RWPE2 (cell line): ENCODE data around the gene NAT14.
"Not testable (repeated sequence)": the region's sequence is repeated elsewhere in the genome, so short reads cannot be mapped to it uniquely, and the experiment has no call there.

Source experiments
- ATAC-seq: fragments of 200-7000 bp; cut with Tn5 transposase; 3 replicates; pipeline ENCODE4 v1.9.1; 2021; ENCODE audit warnings: low read depth
- DNase-seq: peaks from one replicate; pipeline ENCODE4 v3.0.0-alpha.2; 2020; ENCODE audit warnings: low spot score
- H3K27ac ChIP-seq: fragments of 450-650 bp; 2 replicates; pipeline ENCODE4 v1.5.1; 2017; ENCODE audit warnings: mild to moderate bottlenecking; ENCODE audit not compliant: poor library complexity, severe bottlenecking
- H3K27me3 ChIP-seq: fragments of 250-450 bp; sonication (Bioruptor Pico); 2 replicates; pipeline ENCODE4 v1.5.1; 2021; ENCODE audit warnings: mild to moderate bottlenecking, moderate library complexity; ENCODE audit not compliant: insufficient read depth, poor library complexity, severe bottlenecking
- H3K36me3 ChIP-seq: fragments of 250-450 bp; sonication (Bioruptor Pico); 2 replicates; pipeline ENCODE4 v1.5.1; 2020; ENCODE audit warnings: low read depth, mild to moderate bottlenecking, moderate library complexity
- H3K4me1 ChIP-seq: fragments of 250-450 bp; sonication (Bioruptor Pico); 2 replicates; pipeline ENCODE4 v1.5.1; 2021; ENCODE audit warnings: mild to moderate bottlenecking, moderate library complexity; ENCODE audit not compliant: insufficient read depth, poor library complexity, severe bottlenecking
- H3K4me3 ChIP-seq: fragments of 250-450 bp; sonication (Bioruptor Pico); 2 replicates; pipeline ENCODE4 v1.5.1; 2021; ENCODE audit warnings: mild to moderate bottlenecking, moderate library complexity; ENCODE audit not compliant: severe bottlenecking
- H3K9me3 ChIP-seq: fragments of 250-450 bp; sonication (Bioruptor Pico); 2 replicates; pipeline ENCODE4 v1.5.1; 2021; ENCODE audit warnings: mild to moderate bottlenecking, moderate library complexity; ENCODE audit not compliant: severe bottlenecking
- TF ChIP-seq, protein P1 (sequence below): fragments of 450-650 bp; IDR thresholded peaks from one replicate; pipeline ENCODE4 v1.5.1; 2017; ENCODE audit warnings: mild to moderate bottlenecking, moderate library complexity; ENCODE audit not compliant: poor library complexity, severe bottlenecking

The NAT14 gene

DNA sequence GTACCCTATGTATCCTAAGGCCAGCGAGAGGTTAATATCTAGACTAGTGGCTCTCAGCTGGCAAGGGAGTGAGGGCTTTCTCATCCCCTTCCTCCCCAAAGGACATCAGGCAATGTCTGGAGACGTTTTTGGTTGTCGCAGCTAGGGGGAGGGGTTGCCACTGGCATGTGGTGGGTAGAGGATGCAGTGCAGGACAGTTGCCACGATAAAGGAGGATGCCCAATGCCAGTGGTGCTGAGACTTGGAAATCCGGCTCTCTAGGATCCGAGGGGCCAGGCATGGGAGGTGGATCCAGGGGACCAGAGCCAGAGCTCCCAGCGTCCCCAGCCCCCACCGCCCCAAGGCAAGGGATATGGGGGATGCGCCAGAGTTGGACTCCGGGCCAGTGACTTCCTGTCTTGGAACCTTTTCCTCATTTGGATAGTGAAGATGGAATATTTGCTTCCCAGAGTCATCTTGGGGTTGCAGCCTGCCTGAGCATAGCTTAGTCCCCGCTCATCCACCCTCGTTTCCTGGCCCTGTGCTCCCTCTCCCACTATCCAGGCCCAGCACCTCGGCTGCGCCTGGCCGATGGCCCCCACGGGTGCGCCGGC lies 8.2 kb downstream of the NAT14 start:
- H3K9me3 ChIP-seq = no peaks in the 10 kb centered on the region
- peaks cover 2% of the 10 kb centered on the region for H3K4me1 ChIP-seq
- ATAC-seq (no peak), DNase-seq (no peak)
- TF ChIP-seq, protein P1, sequence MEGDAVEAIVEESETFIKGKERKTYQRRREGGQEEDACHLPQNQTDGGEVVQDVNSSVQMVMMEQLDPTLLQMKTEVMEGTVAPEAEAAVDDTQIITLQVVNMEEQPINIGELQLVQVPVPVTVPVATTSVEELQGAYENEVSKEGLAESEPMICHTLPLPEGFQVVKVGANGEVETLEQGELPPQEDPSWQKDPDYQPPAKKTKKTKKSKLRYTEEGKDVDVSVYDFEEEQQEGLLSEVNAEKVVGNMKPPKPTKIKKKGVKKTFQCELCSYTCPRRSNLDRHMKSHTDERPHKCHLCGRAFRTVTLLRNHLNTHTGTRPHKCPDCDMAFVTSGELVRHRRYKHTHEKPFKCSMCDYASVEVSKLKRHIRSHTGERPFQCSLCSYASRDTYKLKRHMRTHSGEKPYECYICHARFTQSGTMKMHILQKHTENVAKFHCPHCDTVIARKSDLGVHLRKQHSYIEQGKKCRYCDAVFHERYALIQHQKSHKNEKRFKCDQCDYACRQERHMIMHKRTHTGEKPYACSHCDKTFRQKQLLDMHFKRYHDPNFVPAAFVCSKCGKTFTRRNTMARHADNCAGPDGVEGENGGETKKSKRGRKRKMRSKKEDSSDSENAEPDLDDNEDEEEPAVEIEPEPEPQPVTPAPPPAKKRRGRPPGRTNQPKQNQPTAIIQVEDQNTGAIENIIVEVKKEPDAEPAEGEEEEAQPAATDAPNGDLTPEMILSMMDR = no peak
- no peak overlapping the region for H3K4me3 ChIP-seq
- H3K36me3 ChIP-seq = no peaks in the 10 kb centered on the region
- H3K27ac ChIP-seq = no peak overlapping the region
- no peaks in the 10 kb centered on the region for H3K27me3 ChIP-seq

GRCh38 chr19:55493645-55494171 lies 8.7 kb downstream of the NAT14 start:
- no peaks in the 10 kb centered on the region for H3K27me3 ChIP-seq
- H3K27ac ChIP-seq = no peak overlapping the region
- peaks cover 2% of the 10 kb centered on the region for H3K4me1 ChIP-seq
- no peaks in the 10 kb centered on the region for H3K9me3 ChIP-seq
- H3K4me3 ChIP-seq = no peak overlapping the region
- no peaks in the 10 kb centered on the region for H3K36me3 ChIP-seq
- DNase-seq (peak; percentile 65), ATAC-seq (no peak)
- TF ChIP-seq, protein P1 = no peak

DNA sequence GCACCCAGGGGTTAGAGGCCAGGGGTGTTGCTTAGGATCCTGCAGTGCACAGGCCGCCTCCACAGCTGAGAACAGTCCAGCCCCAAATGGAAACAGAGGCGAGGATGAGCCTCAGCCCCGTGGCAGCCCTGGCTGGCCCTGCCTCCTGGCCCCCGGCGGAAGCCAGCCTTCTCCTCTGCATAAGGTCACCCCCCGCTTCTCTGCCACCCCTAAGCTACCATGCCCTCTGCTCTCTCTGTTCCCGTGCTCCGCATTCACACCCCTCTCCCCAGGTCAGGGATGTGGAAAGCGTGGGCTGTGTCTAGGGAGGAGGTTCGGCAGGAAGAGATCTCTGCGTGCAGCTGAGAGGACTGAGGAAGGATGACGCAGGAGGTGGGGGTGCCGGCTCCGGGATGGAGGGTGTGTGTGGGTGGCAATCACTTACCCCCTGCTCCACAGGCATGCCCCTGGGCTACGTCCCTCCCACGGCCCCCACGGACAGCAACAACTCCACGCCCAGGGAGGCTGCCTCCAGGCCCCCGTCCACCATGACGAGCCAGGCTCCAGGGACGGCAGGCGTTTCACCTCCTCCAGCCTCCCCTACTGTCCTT lies 9.3 kb downstream of the NAT14 start:
- DNase-seq (no peak), ATAC-seq (no peak)
- Histone ChIP-seq H3K4me1 (peaks cover 2% of the 10 kb centered on the region), H3K9me3 (no peaks in the 10 kb centered on the region), H3K27me3 (no peaks in the 10 kb centered on the region), H3K36me3 (no peaks in the 10 kb centered on the region), H3K4me3 (no peak overlapping the region), H3K27ac (no peak overlapping the region)
- TF ChIP-seq, protein P1 = no peak

DNA sequence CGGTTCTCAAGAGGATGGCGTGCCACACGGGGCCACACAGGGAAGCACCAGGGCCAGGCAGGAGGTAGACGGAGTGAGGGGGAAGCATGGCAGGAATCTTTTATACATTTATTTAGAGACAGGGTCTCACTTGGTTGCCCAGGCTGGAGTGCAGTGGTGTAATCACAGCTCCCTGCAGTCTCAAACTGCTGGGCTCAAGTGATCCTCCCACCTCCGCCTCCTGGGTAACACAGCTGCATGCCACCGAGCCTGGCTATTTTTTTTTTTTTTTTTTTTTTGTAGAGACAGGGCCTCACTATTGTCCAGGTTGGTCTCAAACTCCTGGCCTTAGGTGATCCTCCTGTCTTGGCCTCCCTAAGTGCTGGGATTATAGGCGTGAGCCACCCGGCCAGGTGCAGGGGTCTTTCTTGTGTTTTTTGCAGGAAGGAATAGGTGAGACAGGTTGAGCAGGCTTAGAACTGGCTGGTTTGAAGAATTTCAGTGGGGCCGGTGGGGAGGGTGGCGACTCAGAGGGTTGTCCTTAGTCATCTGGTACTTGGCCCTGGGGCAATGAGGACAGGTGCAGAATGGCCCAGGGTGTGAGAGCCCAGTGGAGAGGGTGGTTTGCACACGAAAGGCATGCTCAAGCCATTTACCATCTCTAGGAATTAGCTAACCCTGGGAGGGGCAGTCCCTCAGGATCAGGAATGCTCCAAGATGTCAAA lies 10.8 kb downstream of the NAT14 start:
- H3K36me3 ChIP-seq = no peaks in the 10 kb centered on the region
- DNase-seq (no peak), ATAC-seq (no peak; the same call in 2 of the 3 replicates)
- peaks cover 2% of the 10 kb centered on the region for H3K4me1 ChIP-seq
- H3K27me3 ChIP-seq = no peaks in the 10 kb centered on the region
- no peaks in the 10 kb centered on the region for H3K9me3 ChIP-seq
- H3K4me3 ChIP-seq = no peak overlapping the region
- no peak overlapping the region for H3K27ac ChIP-seq
- TF ChIP-seq, protein P1 = no peak

- ATAC-seq, DNase-seq, H3K36me3 ChIP-seq, H3K9me3 ChIP-seq, H3K4me3 ChIP-seq, H3K27ac ChIP-seq, H3K27me3 ChIP-seq, H3K4me1 ChIP-seq: not testable (repeated sequence)
Measured at GRCh38 chr19:55496820-55497219, 11.8 kb downstream of the NAT14 start.
